GM12875 (cell line): ENCODE data around the gene HOXC10.

Source experiments
- H3K4me3 ChIP-seq: one replicate; pipeline ENCODE4 v1.5.1; 2011; ENCODE audit warnings: low read depth, low read length, control low read depth
- CTCF ChIP-seq: IDR thresholded peaks from 2 replicates; pipeline ENCODE4 v1.5.1; 2011; ENCODE audit warnings: low read depth, mild to moderate bottlenecking, control low read depth, inconsistent platforms, low read length, moderate library complexity, borderline replicate concordance; ENCODE audit not compliant: insufficient read depth

The HOXC10 gene

GRCh38 chr12:53995002-53995377 lies 10.0 kb downstream of the HOXC10 start:
- TF ChIP-seq CTCF: no peak
- H3K4me3 ChIP-seq: peak overlapping the region; percentile 5

GRCh38 chr12:53995378-53996239 lies 10.7 kb downstream of the HOXC10 start:
- peak overlapping the region; percentile 49 for H3K4me3 ChIP-seq
- TF ChIP-seq CTCF: no peak

GRCh38 chr12:53996240-53997203 lies 11.6 kb downstream of the HOXC10 start:
- peak overlapping the region; percentile 49 for H3K4me3 ChIP-seq
- TF ChIP-seq CTCF: no peak

DNA sequence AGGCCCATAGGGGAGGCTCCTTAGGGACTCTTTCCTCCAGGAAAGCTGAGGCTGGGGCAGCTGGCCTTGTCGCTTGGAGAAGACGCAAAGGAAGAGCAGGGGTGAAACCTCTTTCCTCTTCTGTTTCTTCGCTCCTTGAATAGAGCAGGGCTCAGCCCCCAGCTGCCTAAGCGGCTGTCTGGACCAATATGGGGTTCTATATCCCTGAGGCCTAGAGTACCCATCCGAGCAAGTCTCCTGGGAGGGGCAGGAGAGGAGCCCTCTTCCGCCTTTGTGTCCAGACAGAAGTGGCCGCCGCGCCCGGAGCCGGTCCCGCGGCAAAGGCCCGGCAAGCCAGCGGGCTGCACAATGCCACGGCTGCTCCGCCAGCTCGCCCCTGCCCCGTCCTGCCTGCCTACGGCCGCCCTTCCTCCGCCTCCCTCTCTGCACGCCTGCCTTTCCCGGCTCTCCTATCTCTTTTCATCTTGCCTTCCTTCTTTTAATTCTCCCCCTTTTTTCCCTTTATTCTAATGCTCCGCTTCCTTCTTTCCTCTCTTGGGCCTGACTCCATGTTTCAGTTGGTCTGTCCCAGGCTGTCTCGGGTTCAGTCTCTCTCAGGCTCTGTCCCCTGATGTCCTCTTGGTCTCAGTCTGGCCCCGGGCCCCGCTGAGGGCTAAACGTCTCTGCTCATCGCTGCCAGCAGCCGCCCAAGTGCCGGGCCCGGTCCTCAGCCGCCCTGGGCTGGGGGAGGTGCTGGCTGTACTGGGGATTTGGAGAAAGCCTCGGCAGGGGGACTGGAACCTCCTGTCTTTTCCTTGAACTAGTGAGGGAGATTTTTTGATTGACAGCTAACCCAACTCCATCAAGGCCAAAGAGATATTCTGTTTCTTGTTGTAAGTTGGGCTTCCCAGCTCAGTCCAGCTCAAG lies 12.5 kb downstream of the HOXC10 start:
- no peak for TF ChIP-seq CTCF
- no peak overlapping the region for H3K4me3 ChIP-seq

- no peak overlapping the region for H3K4me3 ChIP-seq
- TF ChIP-seq CTCF: no peak
Observed at GRCh38 chr12:53998110-53998899, 13.4 kb downstream of the HOXC10 start.

- no peak for TF ChIP-seq CTCF
- no peak overlapping the region for H3K4me3 ChIP-seq
Observed at GRCh38 chr12:53998900-53999236, 13.9 kb downstream of the HOXC10 start.
